ENCODE results near the gene APOO. TPM values are rescaled to one million over a fixed set of nuclear protein-coding genes. Genes with fewer than 3 reads are reported as not detected.

APOO gene
- total RNA-seq, 1 experiment from 2014 or later: 23.4 TPM

GRCh38 chrX:23790155-23790497 is 117.6 kb downstream of the APOO start:
- Mint-ChIP-seq H3K27me3 (ENCODE audit: insufficient read depth, unreplicated experiment) (no peaks in the 10 kb centered on the region), H3K9me3 (ENCODE audit: unreplicated experiment) (no peaks in the 10 kb centered on the region), H3K4me3 (ENCODE audit: unreplicated experiment) (no peak overlapping the region), H3K4me1 (ENCODE audit: low read depth, unreplicated experiment) (no peaks in the 10 kb centered on the region), H3K36me3 (ENCODE audit: insufficient read depth, unreplicated experiment) (peaks cover 16% of the 10 kb centered on the region), H3K27ac (ENCODE audit: unreplicated experiment) (no peak overlapping the region)
- Histone ChIP-seq H3K27me3 (replicated peaks; ENCODE audit: control insufficient read depth, insufficient read depth, low read length) (no peaks in the 10 kb centered on the region), H3K9me3 (no peaks in the 10 kb centered on the region), H3K4me3 (ENCODE audit: low read depth, low read length) (no peak overlapping the region), H3K4me1 (peaks cover 5% of the 10 kb centered on the region; the same call in 1 of the 2 replicates), H3K36me3 (ENCODE audit: control insufficient read depth, insufficient read depth, low read length) (no peaks in the 10 kb centered on the region)
- intact Hi-C loops (cut with micrococcal nuclease; ENCODE audit: unreplicated experiment): no loop called here
- CTCF ChIA-PET: interaction anchor here (0.6 kb wide), 1 partner anchor 153 kb away, joined by 3 read pairs; no protein-coding TSS in a partner anchor
- BruUV-seq (replicated peaks): no TSS peak
- POLR2A ChIA-PET: interaction anchor here (0.6 kb wide), 1 partner anchor 391 kb away, joined by 4 read pairs; no protein-coding TSS in a partner anchor
- TF ChIP-seq CTCF (IDR thresholded peaks at IDR 0.05; ENCODE audit: insufficient read depth in 1 of 2, low read depth in 1 of 2, low read length in 1 of 2, severe bottlenecking in 1 of 2, unreplicated experiment in 1 of 2): no peak
- DNase-seq: no peak

- Histone ChIP-seq H3K9me3 (no peaks in the 10 kb centered on the region), H3K27me3 (replicated peaks; ENCODE audit: control insufficient read depth, insufficient read depth, low read length) (no peaks in the 10 kb centered on the region), H3K4me1 (peaks cover 5% of the 10 kb centered on the region; the same call in 1 of the 2 replicates), H3K36me3 (ENCODE audit: control insufficient read depth, insufficient read depth, low read length) (no peaks in the 10 kb centered on the region), H3K4me3 (ENCODE audit: low read depth, low read length) (no peak overlapping the region)
- Mint-ChIP-seq H3K4me3 (ENCODE audit: unreplicated experiment) (no peak overlapping the region), H3K9me3 (ENCODE audit: unreplicated experiment) (no peaks in the 10 kb centered on the region), H3K4me1 (ENCODE audit: low read depth, unreplicated experiment) (no peaks in the 10 kb centered on the region), H3K27ac (ENCODE audit: unreplicated experiment) (no peak overlapping the region), H3K27me3 (ENCODE audit: insufficient read depth, unreplicated experiment) (no peaks in the 10 kb centered on the region), H3K36me3 (ENCODE audit: insufficient read depth, unreplicated experiment) (peaks cover 21% of the 10 kb centered on the region)
- TF ChIP-seq CTCF (IDR thresholded peaks at IDR 0.05; ENCODE audit: insufficient read depth in 1 of 2, low read depth in 1 of 2, low read length in 1 of 2, severe bottlenecking in 1 of 2, unreplicated experiment in 1 of 2): no peak
- ChIA-PET POLR2A (no interaction called here), CTCF (interaction anchor here (0.6 kb wide), 1 partner anchor 154 kb away, joined by 3 read pairs; no protein-coding TSS in a partner anchor)
- intact Hi-C loops (cut with micrococcal nuclease; ENCODE audit: unreplicated experiment): no loop called here
- BruUV-seq (replicated peaks): no TSS peak
- no peak for DNase-seq
Observed at GRCh38 chrX:23789386-23790154, 118.2 kb downstream of the APOO start.

- H3K4me3 Mint-ChIP-seq (ENCODE audit: unreplicated experiment): no peak overlapping the region
Observed at GRCh38 chrX:23788946-23789345, 118.8 kb downstream of the APOO start.

More at GRCh38 chrX:23788946-23789345, 118.8 kb downstream of the APOO start:
- no TSS peak for BruUV-seq (replicated peaks)
- peaks cover 27% of the 10 kb centered on the region for H3K36me3 Mint-ChIP-seq (ENCODE audit: insufficient read depth, unreplicated experiment)
- H3K4me1 Mint-ChIP-seq (ENCODE audit: low read depth, unreplicated experiment): no peaks in the 10 kb centered on the region
- no peak overlapping the region for H3K27ac Mint-ChIP-seq (ENCODE audit: unreplicated experiment)
- ChIA-PET POLR2A (no interaction called here), CTCF (interaction anchor here (1.0 kb wide), 1 partner anchor 113 kb away, joined by 3 read pairs; no protein-coding TSS in a partner anchor)
- Histone ChIP-seq H3K4me3 (ENCODE audit: low read depth, low read length) (no peak overlapping the region), H3K4me1 (peaks cover 5% of the 10 kb centered on the region; the same call in 1 of the 2 replicates), H3K36me3 (ENCODE audit: control insufficient read depth, insufficient read depth, low read length) (no peaks in the 10 kb centered on the region), H3K27me3 (replicated peaks; ENCODE audit: control insufficient read depth, insufficient read depth, low read length) (no peaks in the 10 kb centered on the region), H3K9me3 (no peaks in the 10 kb centered on the region)
- TF ChIP-seq CTCF (IDR thresholded peaks at IDR 0.05; ENCODE audit: insufficient read depth in 1 of 2, low read depth in 1 of 2, low read length in 1 of 2, severe bottlenecking in 1 of 2, unreplicated experiment in 1 of 2): no peak
- no peak for DNase-seq
- intact Hi-C loops (cut with micrococcal nuclease; ENCODE audit: unreplicated experiment): no loop called here
- no peaks in the 10 kb centered on the region for H3K9me3 Mint-ChIP-seq (ENCODE audit: unreplicated experiment)
- H3K27me3 Mint-ChIP-seq (ENCODE audit: insufficient read depth, unreplicated experiment): no peaks in the 10 kb centered on the region

All from Caco-2 (cell line).